HCT116 (cell line): Measurements from ENCODE around the gene SEMA5A. TPM values are rescaled to one million over a fixed set of nuclear protein-coding genes. Genes with fewer than 3 reads are reported as not detected.

ENCODE experiments used
- ATAC-seq: fragments of 200-7000 bp; cut with Tn5 transposase; 2 replicates; pipeline ENCODE4 v1.9.1; 2020; ENCODE audit warnings: mild to moderate bottlenecking, moderate library complexity
- BruUV-seq: library from RNA; stranded (reverse); fragments of 400-500 nt; replicated peaks from 2 replicates; lab custom pipeline; 2021; lab: Mats Ljungman, UMichigan
- CTCF ChIA-PET: fragments of 300-600 bp; sonication (Branson Sonifier 250); formaldehyde crosslinking; loops from one replicate; lab custom pipeline; 2021; ENCODE audit warnings: antibody characterized with exemption; lab: Charles Lee
- POLR2A ChIA-PET: fragments of 300-600, 350-600 bp; sonication (Branson Sonifier 250); formaldehyde crosslinking; loops from one replicate; lab custom pipeline; 2021; ENCODE audit warnings: antibody characterized with exemption; lab: Charles Lee
- RAD21 ChIA-PET, 2 experiments: fragments of 300-600 bp; sonication (Branson Sonifier 250); formaldehyde crosslinking; loops; one replicate each; lab custom pipeline; 2023; ENCODE audit warnings: low total read pairs in 2 of 2; ENCODE audit not compliant: uncharacterized antibody in 2 of 2, unreplicated experiment in 2 of 2, low non-redundant PET in 1 of 2; lab: Charles Lee
- DNase-seq: peaks from one replicate; pipeline ENCODE4 v3.0.0-alpha.2; 2010; ENCODE audit warnings: low read depth, low spot score
- H2AFZ ChIP-seq: fragments of 200-600 bp; shearing (Covaris generic), sonication (generic); 2 replicates; pipeline ENCODE4 v1.6.1; 2017; ENCODE audit warnings: low read depth, mixed run types, mixed read lengths, antibody characterized with exemption, low read length; ENCODE audit not compliant: poor library complexity, severe bottlenecking
- H3K27ac ChIP-seq: 2 replicates; pipeline ENCODE4 v1.5.1; 2012; ENCODE audit warnings: low read depth, low read length
- H3K27me3 ChIP-seq: fragments of 200-600 bp; sonication (generic); 2 replicates; pipeline ENCODE4 v1.6.1; 2016; ENCODE audit warnings: mixed run types, low read length, mixed read lengths; ENCODE audit not compliant: insufficient read depth
- H3K36me3 ChIP-seq, 2 experiments: fragments of 200-500 bp in 1 of 2; fragments of 200-600 bp in 1 of 2; sonication (Bioruptor generic) in 1 of 2; sonication (generic) in 1 of 2; 2 replicates each; pipeline versions ENCODE4 v1.5.1 to v1.6.1; 2014 to 2016; ENCODE audit warnings: low read length in 2 of 2, inconsistent platforms in 1 of 2, mixed read lengths in 1 of 2, mixed run types in 1 of 2; ENCODE audit not compliant: insufficient read depth in 2 of 2, control insufficient read depth in 1 of 2
- H3K4me1 ChIP-seq, 2 experiments: fragments of 200-600 bp in 1 of 2; sonication (generic) in 1 of 2; 2 replicates each; pipeline versions ENCODE4 v1.5.1 to v1.6.1; 2012 to 2017; ENCODE audit warnings: low read length in 2 of 2, inconsistent platforms in 1 of 2, mild to moderate bottlenecking in 1 of 2, mixed read lengths in 1 of 2, mixed run types in 1 of 2, moderate library complexity in 1 of 2; ENCODE audit not compliant: insufficient read depth in 2 of 2, control insufficient read depth in 1 of 2
- H3K4me2 ChIP-seq: fragments of 200-600 bp; sonication (generic); 2 replicates; pipeline ENCODE4 v1.6.1; 2017; ENCODE audit warnings: mixed run types, low read length, mixed read lengths
- H3K4me3 ChIP-seq, 2 experiments: fragments of 200-600 bp in 1 of 2; sonication (generic) in 1 of 2; replicated peaks in 1 of 2; 2 replicates each; pipeline ENCODE4 v1.5.1; 2011 to 2016; ENCODE audit warnings: low read length in 2 of 2, control low read depth in 1 of 2, low read depth in 1 of 2, mild to moderate bottlenecking in 1 of 2, mixed read lengths in 1 of 2, mixed run types in 1 of 2
- H3K79me2 ChIP-seq: fragments of 200-600 bp; sonication (generic); 2 replicates; pipeline ENCODE4 v1.6.1; 2017; ENCODE audit warnings: mild to moderate bottlenecking, mixed run types, low read length, moderate library complexity, mixed read lengths; ENCODE audit not compliant: insufficient read depth
- H3K9ac ChIP-seq: fragments of 200-600 bp; sonication (generic); 2 replicates; pipeline ENCODE4 v1.6.1; 2016; ENCODE audit warnings: low read length, mixed read lengths
- H3K9me2 ChIP-seq: fragments of 200-600 bp; sonication (generic), shearing (Covaris generic); 2 replicates; pipeline ENCODE4 v1.6.1; 2017; ENCODE audit warnings: mixed run types, mild to moderate bottlenecking, moderate library complexity; ENCODE audit not compliant: insufficient read depth
- H3K9me3 ChIP-seq, 2 experiments: fragments of 200-500 bp in 1 of 2; fragments of 200-600 bp in 1 of 2; sonication (Bioruptor generic) in 1 of 2; sonication (generic) in 1 of 2; 2 replicates each; pipeline ENCODE4 v1.6.1; 2014 to 2017; ENCODE audit warnings: low read length in 2 of 2, mixed read lengths in 2 of 2, inconsistent platforms in 1 of 2, low read depth in 1 of 2, mild to moderate bottlenecking in 1 of 2, mixed run types in 1 of 2, moderate library complexity in 1 of 2; ENCODE audit not compliant: control insufficient read depth in 1 of 2, insufficient read depth in 1 of 2
- H4K20me1 ChIP-seq: fragments of 200-600 bp; sonication (generic), shearing (Covaris generic); 2 replicates; pipeline ENCODE4 v1.6.1; 2017; ENCODE audit warnings: mixed run types, mild to moderate bottlenecking, moderate library complexity; ENCODE audit not compliant: insufficient read depth
- CBX3 ChIP-seq: IDR thresholded peaks from 2 replicates; pipeline ENCODE4 v1.6.1; 2012; ENCODE audit warnings: low read depth
- CEBPB ChIP-seq: IDR thresholded peaks from 2 replicates; pipeline ENCODE4 v1.6.1; 2012; ENCODE audit warnings: low read depth
- EZH2 ChIP-seq: fragments of 200-600 bp; sonication (generic); IDR thresholded peaks from 2 replicates; pipeline ENCODE4 v1.6.1; 2017; ENCODE audit warnings: antibody characterized with exemption, mixed run types
- EZH2phosphoT487 ChIP-seq: fragments of 200-600 bp; IDR thresholded peaks from 2 replicates; pipeline ENCODE4 v1.6.1; 2018; ENCODE audit warnings: antibody characterized with exemption, borderline replicate concordance
- FOSL1 ChIP-seq: IDR thresholded peaks from 2 replicates; pipeline ENCODE4 v1.6.1; 2012; ENCODE audit warnings: low read depth
- JUND ChIP-seq: IDR thresholded peaks from 2 replicates; pipeline ENCODE4 v1.6.1; 2012
- POLR2A ChIP-seq: IDR thresholded peaks from 2 replicates; pipeline ENCODE4 v1.7.0; 2011; ENCODE audit warnings: borderline replicate concordance; ENCODE audit not compliant: insufficient read depth, insufficient read length; ENCODE audit errors: extremely low read depth
- POLR2AphosphoS5 ChIP-seq: IDR thresholded peaks from 2 replicates; pipeline ENCODE4 v1.6.1; 2011; ENCODE audit warnings: mild to moderate bottlenecking, low read depth, low read length, moderate library complexity
- RAD21 ChIP-seq: IDR thresholded peaks from 2 replicates; pipeline ENCODE4 v1.6.1; 2012; ENCODE audit warnings: low read depth, mild to moderate bottlenecking
- TCF7L2 ChIP-seq: IDR thresholded peaks from 2 replicates; pipeline ENCODE4 v1.7.0; 2011; ENCODE audit warnings: borderline replicate concordance, inconsistent platforms; ENCODE audit not compliant: insufficient read depth, insufficient read length; ENCODE audit errors: extremely low read depth
- ZNF274 ChIP-seq: fragments of 200-500 bp; sonication (Bioruptor generic); IDR thresholded peaks from 2 replicates; pipeline ENCODE4 v1.6.1; 2014; ENCODE audit warnings: mild to moderate bottlenecking, low read depth, low read length, inconsistent platforms
- intact Hi-C: fragments of 100-400 bp; cut with micrococcal nuclease; formaldehyde crosslinking; loops from 2 replicates; pipeline ENCODE4 v1.10.0; 2022
- total RNA-seq: library from RNA; stranded (reverse); gene quantifications from one replicate; pipeline ENCODE4 v1.2.1, GENCODE V29; 2021; ENCODE audit not compliant: unreplicated experiment
- TF ChIP-seq, protein P1 (sequence below), 3 experiments: fragments of 200-600 bp in 1 of 3; sonication (generic) in 1 of 3; IDR thresholded peaks in 2 of 3; conservative IDR thresholded peaks in 1 of 3; 2 replicates each; pipeline ENCODE4 v1.5.1; 2012 to 2017; ENCODE audit warnings: low read depth in 2 of 3, low read length in 2 of 3, antibody characterized with exemption in 1 of 3, borderline replicate concordance in 1 of 3, control low read depth in 1 of 3, mild to moderate bottlenecking in 1 of 3, mixed read lengths in 1 of 3, mixed run types in 1 of 3, moderate library complexity in 1 of 3; ENCODE audit not compliant: insufficient read depth in 1 of 3
- TF ChIP-seq, protein P2 (sequence below): IDR thresholded peaks from 2 replicates; pipeline ENCODE4 v1.6.1; 2012; ENCODE audit warnings: low read depth
- TF ChIP-seq, protein P3 (sequence below): IDR thresholded peaks from 2 replicates; pipeline ENCODE4 v1.6.1; 2012
- TF ChIP-seq, protein P4 (sequence below): IDR thresholded peaks from 2 replicates; pipeline ENCODE4 v1.6.1; 2011; ENCODE audit warnings: mild to moderate bottlenecking, low read length, moderate library complexity; ENCODE audit not compliant: insufficient replicate concordance; ENCODE audit errors: extremely low read depth

Gene SEMA5A
- total RNA-seq, 1 experiment from 2014 or later = 0.02 TPM

DNA sequence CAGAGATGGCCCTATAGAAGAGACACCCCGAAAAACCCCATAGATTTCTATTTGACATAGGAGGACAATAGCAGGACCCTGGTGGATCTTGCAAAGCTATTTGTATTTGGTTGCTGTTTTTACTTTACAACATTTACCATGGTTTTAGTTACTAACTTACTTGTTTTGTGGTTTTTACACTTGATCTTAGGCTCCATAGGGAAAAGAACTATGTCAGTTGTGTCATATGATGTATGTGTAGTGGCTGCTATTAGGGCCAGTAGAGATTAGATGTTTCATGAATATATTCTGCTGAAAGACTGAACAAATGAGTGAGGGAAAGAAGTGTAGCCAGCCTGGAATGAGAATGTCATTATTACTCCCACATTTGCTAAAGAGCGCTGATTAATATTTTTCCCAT lies 388.1 kb downstream of the SEMA5A start:
- no peaks in the 10 kb centered on the region for H3K36me3 ChIP-seq
- no peaks in the 10 kb centered on the region for H3K79me2 ChIP-seq
- ChIA-PET CTCF (no interaction called here), POLR2A (no interaction called here), RAD21 (no interaction called here)
- DNase-seq (no peak), ATAC-seq (no peak)
- H3K4me3 ChIP-seq = no peak overlapping the region
- no peaks in the 10 kb centered on the region for H3K9me2 ChIP-seq
- H3K4me1 ChIP-seq = no peaks in the 10 kb centered on the region
- intact Hi-C loops = no loop called here
- no peak overlapping the region for H2AFZ ChIP-seq
- no peak overlapping the region for H3K4me2 ChIP-seq
- H4K20me1 ChIP-seq = no peaks in the 10 kb centered on the region
- no peak overlapping the region for H3K27ac ChIP-seq
- H3K9me3 ChIP-seq = peaks cover 0 to 10% of the 10 kb centered on the region in 2 experiments; a peak in 2 of 4 replicates
- TF ChIP-seq EZH2 (no peak), CBX3 (no peak), POLR2AphosphoS5 (no peak), RAD21 (no peak), JUND (no peak), TCF7L2 (no peak), ZNF274 (no peak), FOSL1 (no peak), EZH2phosphoT487 (no peak), POLR2A (no peak), CEBPB (no peak)
- TF ChIP-seq, protein P1, sequence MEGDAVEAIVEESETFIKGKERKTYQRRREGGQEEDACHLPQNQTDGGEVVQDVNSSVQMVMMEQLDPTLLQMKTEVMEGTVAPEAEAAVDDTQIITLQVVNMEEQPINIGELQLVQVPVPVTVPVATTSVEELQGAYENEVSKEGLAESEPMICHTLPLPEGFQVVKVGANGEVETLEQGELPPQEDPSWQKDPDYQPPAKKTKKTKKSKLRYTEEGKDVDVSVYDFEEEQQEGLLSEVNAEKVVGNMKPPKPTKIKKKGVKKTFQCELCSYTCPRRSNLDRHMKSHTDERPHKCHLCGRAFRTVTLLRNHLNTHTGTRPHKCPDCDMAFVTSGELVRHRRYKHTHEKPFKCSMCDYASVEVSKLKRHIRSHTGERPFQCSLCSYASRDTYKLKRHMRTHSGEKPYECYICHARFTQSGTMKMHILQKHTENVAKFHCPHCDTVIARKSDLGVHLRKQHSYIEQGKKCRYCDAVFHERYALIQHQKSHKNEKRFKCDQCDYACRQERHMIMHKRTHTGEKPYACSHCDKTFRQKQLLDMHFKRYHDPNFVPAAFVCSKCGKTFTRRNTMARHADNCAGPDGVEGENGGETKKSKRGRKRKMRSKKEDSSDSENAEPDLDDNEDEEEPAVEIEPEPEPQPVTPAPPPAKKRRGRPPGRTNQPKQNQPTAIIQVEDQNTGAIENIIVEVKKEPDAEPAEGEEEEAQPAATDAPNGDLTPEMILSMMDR (IDR thresholded peaks at IDR 0.05 in 2 of 3, conservative IDR thresholded peaks at IDR 0.05 in 1 of 3; ENCODE audit: borderline replicate concordance in 1 of 3, insufficient read depth in 1 of 3, low read depth in 2 of 3, low read length in 2 of 3) = no peak
- TF ChIP-seq, protein P2, sequence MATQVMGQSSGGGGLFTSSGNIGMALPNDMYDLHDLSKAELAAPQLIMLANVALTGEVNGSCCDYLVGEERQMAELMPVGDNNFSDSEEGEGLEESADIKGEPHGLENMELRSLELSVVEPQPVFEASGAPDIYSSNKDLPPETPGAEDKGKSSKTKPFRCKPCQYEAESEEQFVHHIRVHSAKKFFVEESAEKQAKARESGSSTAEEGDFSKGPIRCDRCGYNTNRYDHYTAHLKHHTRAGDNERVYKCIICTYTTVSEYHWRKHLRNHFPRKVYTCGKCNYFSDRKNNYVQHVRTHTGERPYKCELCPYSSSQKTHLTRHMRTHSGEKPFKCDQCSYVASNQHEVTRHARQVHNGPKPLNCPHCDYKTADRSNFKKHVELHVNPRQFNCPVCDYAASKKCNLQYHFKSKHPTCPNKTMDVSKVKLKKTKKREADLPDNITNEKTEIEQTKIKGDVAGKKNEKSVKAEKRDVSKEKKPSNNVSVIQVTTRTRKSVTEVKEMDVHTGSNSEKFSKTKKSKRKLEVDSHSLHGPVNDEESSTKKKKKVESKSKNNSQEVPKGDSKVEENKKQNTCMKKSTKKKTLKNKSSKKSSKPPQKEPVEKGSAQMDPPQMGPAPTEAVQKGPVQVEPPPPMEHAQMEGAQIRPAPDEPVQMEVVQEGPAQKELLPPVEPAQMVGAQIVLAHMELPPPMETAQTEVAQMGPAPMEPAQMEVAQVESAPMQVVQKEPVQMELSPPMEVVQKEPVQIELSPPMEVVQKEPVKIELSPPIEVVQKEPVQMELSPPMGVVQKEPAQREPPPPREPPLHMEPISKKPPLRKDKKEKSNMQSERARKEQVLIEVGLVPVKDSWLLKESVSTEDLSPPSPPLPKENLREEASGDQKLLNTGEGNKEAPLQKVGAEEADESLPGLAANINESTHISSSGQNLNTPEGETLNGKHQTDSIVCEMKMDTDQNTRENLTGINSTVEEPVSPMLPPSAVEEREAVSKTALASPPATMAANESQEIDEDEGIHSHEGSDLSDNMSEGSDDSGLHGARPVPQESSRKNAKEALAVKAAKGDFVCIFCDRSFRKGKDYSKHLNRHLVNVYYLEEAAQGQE = no peak
- TF ChIP-seq, protein P3, sequence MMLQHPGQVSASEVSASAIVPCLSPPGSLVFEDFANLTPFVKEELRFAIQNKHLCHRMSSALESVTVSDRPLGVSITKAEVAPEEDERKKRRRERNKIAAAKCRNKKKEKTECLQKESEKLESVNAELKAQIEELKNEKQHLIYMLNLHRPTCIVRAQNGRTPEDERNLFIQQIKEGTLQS = no peak
- TF ChIP-seq, protein P4, sequence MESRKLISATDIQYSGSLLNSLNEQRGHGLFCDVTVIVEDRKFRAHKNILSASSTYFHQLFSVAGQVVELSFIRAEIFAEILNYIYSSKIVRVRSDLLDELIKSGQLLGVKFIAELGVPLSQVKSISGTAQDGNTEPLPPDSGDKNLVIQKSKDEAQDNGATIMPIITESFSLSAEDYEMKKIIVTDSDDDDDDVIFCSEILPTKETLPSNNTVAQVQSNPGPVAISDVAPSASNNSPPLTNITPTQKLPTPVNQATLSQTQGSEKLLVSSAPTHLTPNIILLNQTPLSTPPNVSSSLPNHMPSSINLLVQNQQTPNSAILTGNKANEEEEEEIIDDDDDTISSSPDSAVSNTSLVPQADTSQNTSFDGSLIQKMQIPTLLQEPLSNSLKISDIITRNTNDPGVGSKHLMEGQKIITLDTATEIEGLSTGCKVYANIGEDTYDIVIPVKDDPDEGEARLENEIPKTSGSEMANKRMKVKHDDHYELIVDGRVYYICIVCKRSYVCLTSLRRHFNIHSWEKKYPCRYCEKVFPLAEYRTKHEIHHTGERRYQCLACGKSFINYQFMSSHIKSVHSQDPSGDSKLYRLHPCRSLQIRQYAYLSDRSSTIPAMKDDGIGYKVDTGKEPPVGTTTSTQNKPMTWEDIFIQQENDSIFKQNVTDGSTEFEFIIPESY = no peak
- no peak overlapping the region for H3K9ac ChIP-seq
- BruUV-seq = no TSS peak
- no peaks in the 10 kb centered on the region for H3K27me3 ChIP-seq
